HL-60/S4 (cell line): ENCODE results near the gene AGBL4.

Experiments used
- in situ Hi-C: fragments of 300-500 bp; cut with MboI; formaldehyde crosslinking; loops from 2 replicates; pipeline ENCODE4 v1.14.3; 2022; ENCODE audit warnings: low sequenced_read_pairs

AGBL4 gene

GRCh38 chr1:48851638-48852037, 1172.1 kb downstream of the AGBL4 start:
- in situ Hi-C loops = no loop called here

DNA sequence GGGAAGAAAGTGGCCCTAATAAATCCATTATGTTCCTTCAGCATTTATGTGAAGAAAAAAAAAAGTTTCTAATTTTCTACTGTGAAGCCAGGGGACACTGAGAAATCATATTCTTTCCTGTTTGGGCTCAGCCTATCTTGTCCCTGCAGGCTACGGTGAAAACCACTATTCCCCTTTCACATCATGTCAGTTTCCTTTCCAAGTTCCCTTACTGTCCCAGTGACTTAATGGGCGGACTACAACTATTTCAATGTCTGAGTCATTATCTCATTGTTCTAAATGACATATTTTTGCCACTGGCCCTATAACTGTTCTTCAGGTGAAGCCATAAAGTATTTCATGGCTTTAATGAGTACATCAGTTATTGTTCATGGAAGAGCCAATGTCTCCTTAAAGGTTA, 1175.7 kb downstream of the AGBL4 start:
- in situ Hi-C loops = no loop called here

DNA sequence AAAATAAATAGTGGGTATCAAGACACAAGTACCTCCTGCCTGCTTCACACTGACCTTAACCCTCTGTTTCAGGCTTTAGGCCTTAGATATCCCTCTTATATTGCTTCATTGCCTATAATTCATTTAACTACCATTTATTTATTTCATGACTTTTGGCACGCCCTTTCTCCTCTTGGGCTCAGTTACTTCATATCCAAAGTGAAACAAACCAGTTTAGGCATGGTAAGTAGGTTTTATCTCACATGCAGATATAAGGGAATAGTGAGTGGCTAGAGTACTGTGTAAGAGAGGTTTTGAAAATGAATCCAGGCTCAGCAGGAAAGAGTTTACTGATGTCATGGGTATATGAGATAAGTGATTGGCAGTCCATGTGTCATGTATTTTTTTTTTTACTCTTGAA, 1177.3 kb downstream of the AGBL4 start:
- in situ Hi-C loops = no loop called here

DNA sequence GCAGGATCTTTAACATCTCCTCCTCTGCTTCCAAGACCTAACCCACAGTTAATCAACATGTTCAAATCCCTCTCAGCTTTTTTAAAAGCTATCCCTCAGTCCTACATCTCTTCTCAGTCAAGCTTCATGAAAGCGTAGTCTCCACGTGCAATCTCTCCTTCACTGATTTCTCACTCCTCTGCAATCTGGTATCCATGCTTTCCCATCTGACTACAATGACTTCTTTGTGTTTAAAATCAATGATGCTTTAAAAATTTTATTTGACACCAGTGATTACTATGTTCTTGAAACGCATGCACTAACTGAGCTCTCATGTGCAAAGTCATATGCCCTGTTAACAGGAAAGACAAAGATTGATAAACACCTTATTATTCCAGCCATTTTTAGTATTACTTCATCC, 1179.6 kb downstream of the AGBL4 start:
- in situ Hi-C loops = no loop called here

DNA sequence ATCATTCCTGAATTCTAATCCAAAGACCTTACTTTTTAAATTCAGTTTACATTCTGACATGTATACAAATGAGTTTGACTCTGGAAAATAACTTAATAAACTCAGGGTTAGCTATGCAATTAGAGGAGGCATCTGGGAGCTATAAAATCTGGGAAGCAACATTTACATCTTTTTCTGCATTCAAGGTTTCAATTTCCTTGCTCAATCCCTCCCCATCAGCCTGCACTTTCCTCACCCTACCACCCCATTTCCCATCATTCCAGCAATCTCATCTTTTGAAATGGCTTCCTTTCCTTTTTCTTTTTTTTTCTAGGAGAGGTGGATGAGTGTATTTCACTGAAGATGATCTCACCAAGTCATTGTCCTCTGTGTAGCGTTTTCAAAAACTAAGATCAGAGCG, 1181.8 kb downstream of the AGBL4 start:
- in situ Hi-C loops = no loop called here

GRCh38 chr1:48841461-48841860, 1182.3 kb downstream of the AGBL4 start:
- in situ Hi-C loops = no loop called here

- in situ Hi-C loops = no loop called here
Observed at GRCh38 chr1:48831120-48831978, 1192.4 kb downstream of the AGBL4 start.

DNA sequence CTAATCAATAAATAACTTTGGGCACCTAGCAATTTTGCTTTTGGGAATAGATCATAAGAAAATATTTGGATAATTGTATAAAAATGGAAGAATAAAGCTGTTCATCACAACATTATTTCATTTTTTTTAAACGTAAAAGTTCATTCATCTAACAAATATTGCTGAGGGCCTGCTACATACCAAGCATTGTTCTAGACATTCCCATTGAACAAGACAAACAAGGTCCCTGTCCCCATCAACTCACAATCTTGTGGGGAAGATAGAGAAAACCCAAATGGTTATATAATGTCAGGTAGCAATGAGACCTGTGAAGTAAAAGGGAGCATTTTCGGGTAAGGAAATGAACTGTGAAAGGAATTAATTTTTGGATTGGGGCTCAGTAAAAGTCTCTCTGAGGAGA, 1193.0 kb downstream of the AGBL4 start:
- in situ Hi-C loops = no loop called here

GRCh38 chr1:48829446-48829845, 1194.3 kb downstream of the AGBL4 start:
- in situ Hi-C loops = no loop called here

GRCh38 chr1:48823168-48823567, 1200.6 kb downstream of the AGBL4 start:
- in situ Hi-C loops = loop anchor here (25.0 kb wide), 1 partner anchor 136 kb away; no protein-coding TSS in a partner anchor

GRCh38 chr1:48820491-48820890, 1203.3 kb downstream of the AGBL4 start:
- in situ Hi-C loops = loop anchor here (25.0 kb wide), 1 partner anchor 133 kb away; no protein-coding TSS in a partner anchor

- in situ Hi-C loops = loop anchor here (10.0 to 25.0 kb wide), 2 partner anchors 130 to 243 kb away; no protein-coding TSS in a partner anchor
Observed at GRCh38 chr1:48817505-48818114, 1206.1 kb downstream of the AGBL4 start.

- in situ Hi-C loops = loop anchor here (10.0 to 25.0 kb wide), 2 partner anchors 123 to 236 kb away; no protein-coding TSS in a partner anchor
Observed at GRCh38 chr1:48810740-48811139, 1213.0 kb downstream of the AGBL4 start.

- in situ Hi-C loops = loop anchor here (25.0 kb wide), 1 partner anchor 121 kb away; no protein-coding TSS in a partner anchor
Observed at GRCh38 chr1:48808496-48808895, 1215.3 kb downstream of the AGBL4 start.

- in situ Hi-C loops = loop anchor here (25.0 kb wide), 1 partner anchor 120 kb away; no protein-coding TSS in a partner anchor
Observed at GRCh38 chr1:48807554-48808260, 1216.0 kb downstream of the AGBL4 start.

- in situ Hi-C loops = loop anchor here (25.0 kb wide), 1 partner anchor 116 kb away; no protein-coding TSS in a partner anchor
Observed at GRCh38 chr1:48803474-48803873, 1220.3 kb downstream of the AGBL4 start.

DNA sequence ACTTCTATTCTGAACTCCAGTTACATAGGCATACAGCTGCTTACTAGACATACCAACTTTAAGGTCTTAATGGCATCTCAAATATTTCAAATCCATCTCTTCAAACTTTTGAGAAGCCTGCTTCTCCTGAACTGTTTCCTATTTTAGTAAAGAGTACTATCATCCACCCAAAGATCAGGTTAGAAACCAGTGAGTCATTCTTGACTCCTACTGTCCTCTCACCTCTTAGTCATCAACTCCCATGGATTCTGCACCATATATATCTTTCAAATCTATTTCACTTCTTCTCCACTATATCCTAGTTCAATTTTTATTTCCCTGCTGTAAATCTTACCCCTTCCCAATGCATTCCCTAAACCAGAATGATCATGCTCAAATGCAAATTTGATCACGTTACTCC, 1228.9 kb downstream of the AGBL4 start:
- in situ Hi-C loops = no loop called here

DNA sequence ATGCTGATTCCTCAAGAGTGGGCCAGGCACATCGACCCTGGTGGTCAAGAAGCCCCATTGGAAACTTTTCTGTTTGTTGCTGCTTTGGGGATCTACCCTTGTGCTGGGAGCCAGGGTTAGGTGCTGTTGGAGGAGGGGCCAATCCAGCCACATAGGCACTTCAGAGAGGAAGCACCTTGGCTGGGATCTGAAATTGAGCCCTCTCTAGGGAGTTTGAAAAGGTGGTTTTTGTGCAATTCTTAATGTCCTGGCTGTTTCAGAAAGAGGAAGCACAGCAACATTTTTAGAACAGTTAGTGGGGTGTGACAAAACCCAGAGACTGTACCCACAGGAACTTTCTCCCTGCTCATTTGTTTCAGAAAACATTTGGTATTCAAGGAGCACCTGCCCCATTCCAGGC, 1229.9 kb downstream of the AGBL4 start:
- in situ Hi-C loops = no loop called here

GRCh38 chr1:48792961-48793360, 1230.8 kb downstream of the AGBL4 start:
- in situ Hi-C loops = no loop called here

GRCh38 chr1:48790397-48790796, 1233.4 kb downstream of the AGBL4 start:
- in situ Hi-C loops = no loop called here

DNA sequence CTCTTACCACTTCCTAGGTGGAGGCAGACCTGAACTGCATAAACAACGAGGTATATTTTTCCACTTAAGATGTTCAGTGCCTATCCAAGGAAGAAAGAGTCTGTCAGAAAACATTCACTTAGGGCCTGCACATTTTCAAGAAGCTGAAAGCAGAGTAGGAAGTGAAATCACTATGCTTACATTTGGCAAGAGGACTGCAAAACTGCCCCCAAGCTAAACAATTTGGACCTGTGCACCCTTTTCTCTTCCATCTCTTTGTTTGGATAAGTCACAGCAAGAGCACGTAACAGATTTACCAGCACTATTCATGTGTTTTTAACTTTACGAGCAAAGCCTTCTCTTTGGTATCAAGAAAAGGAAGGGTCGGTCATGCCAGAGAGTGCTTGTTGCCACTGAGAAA, 1233.9 kb downstream of the AGBL4 start:
- in situ Hi-C loops = no loop called here
